BLaER1 (cell line): Measurements from ENCODE around the gene CACNA2D3.

Experiments
- H3K27ac ChIP-seq: shearing (Covaris generic); formaldehyde crosslinking; 2 replicates; pipeline ENCODE4 v1.8.1; 2022
- H3K27me3 ChIP-seq: shearing (Covaris generic); formaldehyde crosslinking; 2 replicates; pipeline ENCODE4 v1.8.1; 2022
- H3K36me3 ChIP-seq: shearing (Covaris generic); formaldehyde crosslinking; 2 replicates; pipeline ENCODE4 v1.8.1; 2022
- H3K4me1 ChIP-seq: shearing (Covaris generic); formaldehyde crosslinking; 2 replicates; pipeline ENCODE4 v1.8.1; 2022
- H3K4me2 ChIP-seq: shearing (Covaris generic); formaldehyde crosslinking; 2 replicates; pipeline ENCODE4 v1.8.1; 2022
- H3K4me3 ChIP-seq: shearing (Covaris generic); formaldehyde crosslinking; 2 replicates; pipeline ENCODE4 v1.8.1; 2022
- H3K9ac ChIP-seq: shearing (Covaris generic); formaldehyde crosslinking; 2 replicates; pipeline ENCODE4 v1.8.1; 2022
- H3K9me3 ChIP-seq: shearing (Covaris generic); formaldehyde crosslinking; 2 replicates; pipeline ENCODE4 v1.8.1; 2022
- H4K20me1 ChIP-seq: shearing (Covaris generic); formaldehyde crosslinking; 2 replicates; pipeline ENCODE4 v1.8.1; 2022
- Cebpa-rat ChIP-seq: shearing (Covaris generic); IDR thresholded peaks from 2 replicates; pipeline ENCODE4 v1.8.1; 2022

The CACNA2D3 gene

GRCh38 chr3:54185740-54186139 lies 63.4 kb downstream of the CACNA2D3 start:
- Histone ChIP-seq H3K9me3 (no peaks in the 10 kb centered on the region), H3K9ac (no peak overlapping the region), H3K4me3 (no peak overlapping the region), H3K4me1 (no peaks in the 10 kb centered on the region), H4K20me1 (0 out of 2 replicates have a peak, but pooled peaks cover 4% of the 10 kb centered on the region), H3K27ac (no peak overlapping the region), H3K4me2 (no peak overlapping the region), H3K27me3 (no peaks in the 10 kb centered on the region), H3K36me3 (no peaks in the 10 kb centered on the region)
- no peak for TF ChIP-seq Cebpa-rat

- no peak overlapping the region for H3K27ac ChIP-seq
- H3K9me3 ChIP-seq, result no peaks in the 10 kb centered on the region
- no peak overlapping the region for H3K9ac ChIP-seq
- H3K4me1 ChIP-seq, result no peaks in the 10 kb centered on the region
- no peak overlapping the region for H3K4me2 ChIP-seq
- 0 out of 2 replicates have a peak, but pooled peaks cover 4% of the 10 kb centered on the region for H4K20me1 ChIP-seq
- H3K36me3 ChIP-seq, result no peaks in the 10 kb centered on the region
- no peak for TF ChIP-seq Cebpa-rat
- no peak overlapping the region for H3K4me3 ChIP-seq
- no peaks in the 10 kb centered on the region for H3K27me3 ChIP-seq
Measured at GRCh38 chr3:54188176-54188791, 65.9 kb downstream of the CACNA2D3 start.

GRCh38 chr3:54191220-54191619 lies 68.9 kb downstream of the CACNA2D3 start:
- Histone ChIP-seq H3K27me3 (no peaks in the 10 kb centered on the region; the same call in 1 of the 2 replicates), H3K36me3 (no peaks in the 10 kb centered on the region), H4K20me1 (0 out of 2 replicates have a peak, but pooled peaks cover 4% of the 10 kb centered on the region), H3K9me3 (no peaks in the 10 kb centered on the region), H3K27ac (no peak overlapping the region), H3K4me1 (no peaks in the 10 kb centered on the region), H3K4me2 (no peak overlapping the region), H3K9ac (no peak overlapping the region), H3K4me3 (no peak overlapping the region)
- TF ChIP-seq Cebpa-rat, result no peak

- TF ChIP-seq Cebpa-rat, result no peak
- Histone ChIP-seq H3K27ac (no peak overlapping the region), H3K27me3 (no peaks in the 10 kb centered on the region; the same call in 1 of the 2 replicates), H3K9me3 (no peaks in the 10 kb centered on the region), H3K9ac (no peak overlapping the region), H3K4me1 (no peaks in the 10 kb centered on the region), H3K4me2 (no peak overlapping the region), H3K4me3 (no peak overlapping the region), H3K36me3 (no peaks in the 10 kb centered on the region), H4K20me1 (0 out of 2 replicates have a peak, but pooled peaks cover 4% of the 10 kb centered on the region)
Measured at GRCh38 chr3:54192026-54192425, 69.7 kb downstream of the CACNA2D3 start.

- Histone ChIP-seq H3K4me3 (no peak overlapping the region), H3K9me3 (no peaks in the 10 kb centered on the region), H3K36me3 (no peaks in the 10 kb centered on the region), H3K27me3 (no peaks in the 10 kb centered on the region; the same call in 1 of the 2 replicates), H4K20me1 (no peaks in the 10 kb centered on the region), H3K4me2 (no peak overlapping the region), H3K9ac (no peak overlapping the region), H3K4me1 (no peaks in the 10 kb centered on the region), H3K27ac (no peak overlapping the region)
- no peak for TF ChIP-seq Cebpa-rat
Measured at GRCh38 chr3:54193093-54193492, 70.7 kb downstream of the CACNA2D3 start.

- H3K9me3 ChIP-seq, result no peaks in the 10 kb centered on the region
- H3K4me2 ChIP-seq, result no peak overlapping the region
- H3K4me3 ChIP-seq, result no peak overlapping the region
- no peaks in the 10 kb centered on the region for H3K36me3 ChIP-seq
- TF ChIP-seq Cebpa-rat, result no peak
- no peak overlapping the region for H3K27ac ChIP-seq
- no peaks in the 10 kb centered on the region; the same call in 1 of the 2 replicates for H3K27me3 ChIP-seq
- H3K4me1 ChIP-seq, result no peaks in the 10 kb centered on the region
- no peak overlapping the region for H3K9ac ChIP-seq
- H4K20me1 ChIP-seq, result no peaks in the 10 kb centered on the region
Measured at GRCh38 chr3:54196360-54196991, 74.1 kb downstream of the CACNA2D3 start.

GRCh38 chr3:54197509-54197908 lies 75.2 kb downstream of the CACNA2D3 start:
- Histone ChIP-seq H3K4me3 (no peak overlapping the region), H4K20me1 (no peaks in the 10 kb centered on the region), H3K4me2 (no peak overlapping the region), H3K36me3 (no peaks in the 10 kb centered on the region), H3K27ac (no peak overlapping the region), H3K9me3 (no peaks in the 10 kb centered on the region), H3K27me3 (no peaks in the 10 kb centered on the region; the same call in 1 of the 2 replicates), H3K4me1 (no peaks in the 10 kb centered on the region), H3K9ac (no peak overlapping the region)
- no peak for TF ChIP-seq Cebpa-rat

GRCh38 chr3:54198556-54198955 lies 76.2 kb downstream of the CACNA2D3 start:
- H3K9me3 ChIP-seq, result no peaks in the 10 kb centered on the region
- no peaks in the 10 kb centered on the region; the same call in 1 of the 2 replicates for H3K27me3 ChIP-seq
- no peaks in the 10 kb centered on the region for H3K4me1 ChIP-seq
- H3K27ac ChIP-seq, result no peak overlapping the region
- no peak overlapping the region for H3K4me3 ChIP-seq
- no peak overlapping the region for H3K9ac ChIP-seq
- H3K4me2 ChIP-seq, result no peak overlapping the region
- H3K36me3 ChIP-seq, result no peaks in the 10 kb centered on the region
- TF ChIP-seq Cebpa-rat, result no peak
- no peaks in the 10 kb centered on the region for H4K20me1 ChIP-seq

- no peak overlapping the region for H3K27ac ChIP-seq
- no peak overlapping the region for H3K9ac ChIP-seq
- H3K9me3 ChIP-seq, result no peaks in the 10 kb centered on the region
- no peak overlapping the region for H3K4me2 ChIP-seq
- no peak overlapping the region for H3K4me3 ChIP-seq
- TF ChIP-seq Cebpa-rat, result no peak
- no peaks in the 10 kb centered on the region for H3K27me3 ChIP-seq
- H3K4me1 ChIP-seq, result peaks cover 9% of the 10 kb centered on the region
- H4K20me1 ChIP-seq, result no peaks in the 10 kb centered on the region
- no peaks in the 10 kb centered on the region for H3K36me3 ChIP-seq
Measured at GRCh38 chr3:54202054-54202453, 79.7 kb downstream of the CACNA2D3 start.

- H3K27me3 ChIP-seq, result no peaks in the 10 kb centered on the region
- H3K9me3 ChIP-seq, result no peaks in the 10 kb centered on the region
- H3K4me1 ChIP-seq, result peaks cover 13% of the 10 kb centered on the region
- H3K4me2 ChIP-seq, result no peak overlapping the region
- no peak overlapping the region for H3K27ac ChIP-seq
- H3K9ac ChIP-seq, result no peak overlapping the region
- no peaks in the 10 kb centered on the region for H4K20me1 ChIP-seq
- no peak overlapping the region for H3K4me3 ChIP-seq
- H3K36me3 ChIP-seq, result no peaks in the 10 kb centered on the region
- no peak for TF ChIP-seq Cebpa-rat
Measured at GRCh38 chr3:54202651-54203248, 80.4 kb downstream of the CACNA2D3 start.
